Measurements from ENCODE around the gene TSGA10IP.

- no peak for TF ChIP-seq CTCF (IDR thresholded peaks at IDR 0.05)
- TF ChIP-seq POLR2A (IDR thresholded peaks at IDR 0.05) = no peak
Measured at GRCh38 chr11:65965986-65966762, 20.9 kb downstream of the TSGA10IP start.

All from upper lobe of left lung (tissue), 4 donors.